GM19099 (cell line): Measurements from ENCODE around the gene IRGQ.
A peak's percentile ranks its signal among the peaks of the same experiment; 100 is the strongest.

Experiments used
- POLR2A ChIP-seq: IDR thresholded peaks from 3 replicates; pipeline ENCODE4 v1.6.1; 2011; ENCODE audit warnings: low read depth; ENCODE audit not compliant: insufficient read length; ENCODE audit errors: extremely low read depth

IRGQ gene

GRCh38 chr19:43607238-43608205 is 11.6 kb upstream of the IRGQ start:
- TF ChIP-seq POLR2A = no peak

GRCh38 chr19:43606569-43607229 is 10.8 kb upstream of the IRGQ start:
- TF ChIP-seq POLR2A = no peak

GRCh38 chr19:43605875-43606568 is 10.1 kb upstream of the IRGQ start:
- no peak for TF ChIP-seq POLR2A

GRCh38 chr19:43599635-43600295 is 3.8 kb upstream of the IRGQ start:
- no peak for TF ChIP-seq POLR2A

- TF ChIP-seq POLR2A = no peak
Measured at GRCh38 chr19:43598445-43599240, 2.7 kb upstream of the IRGQ start.

- TF ChIP-seq POLR2A = no peak
Measured at GRCh38 chr19:43597876-43598275, 1.9 kb upstream of the IRGQ start.

GRCh38 chr19:43596842-43597461 is 1.0 kb upstream of the IRGQ start:
- no peak for TF ChIP-seq POLR2A

GRCh38 chr19:43595605-43595998 is 332 bp downstream of the IRGQ start:
- TF ChIP-seq POLR2A = no peak

GRCh38 chr19:43594710-43595604 is 977 bp downstream of the IRGQ start:
- peak; percentile 27 for TF ChIP-seq POLR2A

GRCh38 chr19:43594081-43594697 is 1.7 kb downstream of the IRGQ start:
- TF ChIP-seq POLR2A = no peak

- TF ChIP-seq POLR2A = no peak
Measured at GRCh38 chr19:43592800-43593350, 3.1 kb downstream of the IRGQ start.

GRCh38 chr19:43591904-43592772 is 3.8 kb downstream of the IRGQ start:
- TF ChIP-seq POLR2A = no peak

GRCh38 chr19:43589678-43590077 is 6.3 kb downstream of the IRGQ start:
- no peak for TF ChIP-seq POLR2A
